ENCODE measurements around the gene MINDY4. TPM values are rescaled to one million over a fixed set of nuclear protein-coding genes. Genes with fewer than 3 reads are reported as not detected.
"Not testable (repeated sequence)": the region's sequence is repeated elsewhere in the genome, so short reads cannot be mapped to it uniquely, and the experiment has no call there.

The MINDY4 gene
- total RNA-seq, 1 donor from 2014 or later, result 1.2 TPM

- H3K27me3 Mint-ChIP-seq, result no peaks in the 10 kb centered on the region
- H3K4me3 Mint-ChIP-seq, result no peak overlapping the region
- H3K4me1 Mint-ChIP-seq, result no peaks in the 10 kb centered on the region
Observed at GRCh38 chr7:30831936-30832335, 60.7 kb downstream of the MINDY4 start.

GRCh38 chr7:30834017-30834674 is 62.9 kb downstream of the MINDY4 start:
- peaks cover 39% of the 10 kb centered on the region for H3K9me3 Mint-ChIP-seq
- H3K27ac Mint-ChIP-seq; H3K4me1 Mint-ChIP-seq; intact Hi-C loops (cut with micrococcal nuclease); H3K4me3 Mint-ChIP-seq; H3K27me3 Mint-ChIP-seq; DNase-seq; H3K36me3 Mint-ChIP-seq (ENCODE audit: low read depth): not testable (repeated sequence)

More at GRCh38 chr7:30831936-30832335, 60.7 kb downstream of the MINDY4 start:
- no peak overlapping the region for H3K27ac Mint-ChIP-seq
- peaks cover 6% of the 10 kb centered on the region for H3K36me3 Mint-ChIP-seq (ENCODE audit: low read depth)
- peaks cover 39% of the 10 kb centered on the region for H3K9me3 Mint-ChIP-seq
- intact Hi-C loops (cut with micrococcal nuclease), result no loop called here
- DNase-seq, result no peak

- intact Hi-C loops (cut with micrococcal nuclease), result no loop called here
- Mint-ChIP-seq H3K27me3 (no peaks in the 10 kb centered on the region), H3K4me3 (no peak overlapping the region), H3K4me1 (no peaks in the 10 kb centered on the region), H3K36me3 (ENCODE audit: low read depth) (peaks cover 2% of the 10 kb centered on the region), H3K27ac (no peak overlapping the region), H3K9me3 (peaks cover 32% of the 10 kb centered on the region)
- no peak for DNase-seq
Observed at GRCh38 chr7:30835396-30835915, 64.2 kb downstream of the MINDY4 start.

- Mint-ChIP-seq H3K9me3 (peaks cover 23% of the 10 kb centered on the region), H3K4me3 (no peak overlapping the region), H3K36me3 (ENCODE audit: low read depth) (peaks cover 2% of the 10 kb centered on the region), H3K4me1 (no peaks in the 10 kb centered on the region), H3K27ac (no peak overlapping the region), H3K27me3 (no peaks in the 10 kb centered on the region)
- no peak for DNase-seq
- intact Hi-C loops (cut with micrococcal nuclease), result no loop called here
Observed at GRCh38 chr7:30836991-30837390, 65.8 kb downstream of the MINDY4 start.

GRCh38 chr7:30837581-30837980 is 66.4 kb downstream of the MINDY4 start:
- Mint-ChIP-seq H3K9me3 (peaks cover 18% of the 10 kb centered on the region), H3K36me3 (ENCODE audit: low read depth) (peaks cover 2% of the 10 kb centered on the region), H3K27ac (no peak overlapping the region), H3K4me1 (no peaks in the 10 kb centered on the region), H3K27me3 (no peaks in the 10 kb centered on the region), H3K4me3 (no peak overlapping the region)
- intact Hi-C loops (cut with micrococcal nuclease), result no loop called here
- no peak for DNase-seq

GRCh38 chr7:30838008-30838407 is 66.8 kb downstream of the MINDY4 start:
- intact Hi-C loops (cut with micrococcal nuclease), result no loop called here
- no peak for DNase-seq

GRCh38 chr7:30840141-30841024 is 69.2 kb downstream of the MINDY4 start:
- Mint-ChIP-seq H3K27me3 (no peaks in the 10 kb centered on the region), H3K27ac (no peak overlapping the region), H3K4me3 (no peak overlapping the region), H3K4me1 (no peaks in the 10 kb centered on the region), H3K36me3 (ENCODE audit: low read depth) (no peaks in the 10 kb centered on the region), H3K9me3 (no peaks in the 10 kb centered on the region)
- intact Hi-C loops (cut with micrococcal nuclease), result no loop called here
- DNase-seq, result no peak

More at GRCh38 chr7:30838008-30838407, 66.8 kb downstream of the MINDY4 start:
- Mint-ChIP-seq H3K4me3 (no peak overlapping the region), H3K27me3 (no peaks in the 10 kb centered on the region), H3K27ac (no peak overlapping the region), H3K4me1 (no peaks in the 10 kb centered on the region), H3K36me3 (ENCODE audit: low read depth) (peaks cover 2% of the 10 kb centered on the region), H3K9me3 (peaks cover 13% of the 10 kb centered on the region)

- H3K9me3 Mint-ChIP-seq, result no peaks in the 10 kb centered on the region
- no peak overlapping the region for H3K27ac Mint-ChIP-seq
- H3K4me1 Mint-ChIP-seq, result no peaks in the 10 kb centered on the region
- H3K36me3 Mint-ChIP-seq (ENCODE audit: low read depth), result no peaks in the 10 kb centered on the region
- H3K4me3 Mint-ChIP-seq, result no peak overlapping the region
- no peaks in the 10 kb centered on the region for H3K27me3 Mint-ChIP-seq
- intact Hi-C loops (cut with micrococcal nuclease), result no loop called here
- DNase-seq, result no peak
Observed at GRCh38 chr7:30841025-30841735, 70.0 kb downstream of the MINDY4 start.

- Mint-ChIP-seq H3K27me3 (no peaks in the 10 kb centered on the region), H3K9me3 (no peaks in the 10 kb centered on the region)
Observed at GRCh38 chr7:30841801-30842541, 70.8 kb downstream of the MINDY4 start.

GRCh38 chr7:30842542-30843451 is 71.6 kb downstream of the MINDY4 start:
- Mint-ChIP-seq H3K27me3 (no peaks in the 10 kb centered on the region), H3K4me1 (no peaks in the 10 kb centered on the region), H3K36me3 (ENCODE audit: low read depth) (no peaks in the 10 kb centered on the region), H3K4me3 (no peak overlapping the region), H3K9me3 (no peaks in the 10 kb centered on the region), H3K27ac (no peak overlapping the region)
- no peak for DNase-seq
- intact Hi-C loops (cut with micrococcal nuclease), result no loop called here

More at GRCh38 chr7:30841801-30842541, 70.8 kb downstream of the MINDY4 start:
- Mint-ChIP-seq H3K27ac (no peak overlapping the region), H3K4me1 (no peaks in the 10 kb centered on the region), H3K4me3 (no peak overlapping the region), H3K36me3 (ENCODE audit: low read depth) (no peaks in the 10 kb centered on the region)
- no peak for DNase-seq
- intact Hi-C loops (cut with micrococcal nuclease), result no loop called here

GRCh38 chr7:30843741-30844482 is 72.7 kb downstream of the MINDY4 start:
- Mint-ChIP-seq H3K9me3 (no peaks in the 10 kb centered on the region), H3K4me1 (no peaks in the 10 kb centered on the region), H3K27me3 (no peaks in the 10 kb centered on the region), H3K27ac (no peak overlapping the region), H3K4me3 (no peak overlapping the region), H3K36me3 (ENCODE audit: low read depth) (no peaks in the 10 kb centered on the region)
- intact Hi-C loops (cut with micrococcal nuclease), result no loop called here
- DNase-seq, result no peak

GRCh38 chr7:30844483-30844874 is 73.3 kb downstream of the MINDY4 start:
- H3K36me3 Mint-ChIP-seq (ENCODE audit: low read depth), result no peaks in the 10 kb centered on the region
- no peaks in the 10 kb centered on the region for H3K4me1 Mint-ChIP-seq
- no peak overlapping the region for H3K4me3 Mint-ChIP-seq
- H3K27ac Mint-ChIP-seq, result no peak overlapping the region
- no peaks in the 10 kb centered on the region for H3K9me3 Mint-ChIP-seq
- DNase-seq, result no peak
- H3K27me3 Mint-ChIP-seq, result no peaks in the 10 kb centered on the region
- intact Hi-C loops (cut with micrococcal nuclease), result no loop called here

All from activated CD4-positive, alpha-beta T cell treated with anti-CD3 and anti-CD28 coated beads, Interleukin-2, amount 10 ng/mL, durations not matched to agents 24 days and 14 days (primary cell).